A673 (cell line): ENCODE measurements around the gene KIAA1549. TPM values are rescaled to one million over a fixed set of nuclear protein-coding genes. Genes with fewer than 3 reads are reported as not detected.

Source experiments
- BruUV-seq: library from RNA; stranded (reverse); fragments of 400-500 nt; replicated peaks from 2 replicates; lab custom pipeline; 2021; lab: Mats Ljungman, UMichigan
- CTCF ChIA-PET: fragments of 300-600 bp; sonication (Branson Sonifier 250); formaldehyde crosslinking; loops from one replicate; lab custom pipeline; 2022; ENCODE audit warnings: antibody characterized with exemption; lab: Charles Lee
- POLR2A ChIA-PET: fragments of 300-600 bp; sonication (Branson Sonifier 250); formaldehyde crosslinking; loops from one replicate; lab custom pipeline; 2022; ENCODE audit warnings: antibody characterized with exemption; ENCODE audit not compliant: low non-redundant PET; lab: Charles Lee
- DNase-seq: peaks from one replicate; pipeline ENCODE4 v3.0.0-alpha.2; 2015; ENCODE audit warnings: low spot score
- H3K27ac ChIP-seq: fragments of 200-600 bp; sonication (generic); 2 replicates; pipeline ENCODE4 v1.5.1; 2016; ENCODE audit warnings: mixed run types, low read depth, mild to moderate bottlenecking, mixed read lengths, antibody characterized with exemption, low read length; ENCODE audit not compliant: poor library complexity, severe bottlenecking
- H3K27me3 ChIP-seq: fragments of 200-600 bp; sonication (generic); replicated peaks from 2 replicates; pipeline ENCODE4 v1.6.1; 2017; ENCODE audit warnings: mixed run types, low read depth, mild to moderate bottlenecking, mixed read lengths, antibody characterized with exemption, low read length; ENCODE audit not compliant: insufficient read depth, poor library complexity
- H3K36me3 ChIP-seq: fragments of 200-600 bp; sonication (generic); 2 replicates; pipeline ENCODE4 v1.6.1; 2016; ENCODE audit warnings: mixed run types, mild to moderate bottlenecking, mixed read lengths, antibody characterized with exemption, low read length; ENCODE audit not compliant: insufficient read depth, poor library complexity, severe bottlenecking
- H3K4me1 ChIP-seq: fragments of 200-600 bp; sonication (generic); 2 replicates; pipeline ENCODE4 v1.6.1; 2017; ENCODE audit warnings: mixed run types, mild to moderate bottlenecking, mixed read lengths, antibody characterized with exemption, low read length; ENCODE audit not compliant: insufficient read depth, poor library complexity, severe bottlenecking
- H3K4me3 ChIP-seq: fragments of 200-600 bp; sonication (generic); 2 replicates; pipeline ENCODE4 v1.5.1; 2016; ENCODE audit warnings: low read depth, mixed run types, mild to moderate bottlenecking, mixed read lengths, low read length; ENCODE audit not compliant: poor library complexity, severe bottlenecking
- H3K9me3 ChIP-seq: fragments of 200-600 bp; sonication (generic); 2 replicates; pipeline ENCODE4 v1.6.1; 2016; ENCODE audit warnings: mixed run types, low read depth, mild to moderate bottlenecking, mixed read lengths, antibody characterized with exemption, low read length; ENCODE audit not compliant: poor library complexity, severe bottlenecking
- EZH2 ChIP-seq: fragments of 200-600 bp; sonication (generic); IDR thresholded peaks from 2 replicates; pipeline ENCODE4 v1.6.1; 2017; ENCODE audit warnings: borderline replicate concordance, low read depth, mild to moderate bottlenecking, mixed read lengths, antibody characterized with exemption, low read length; ENCODE audit not compliant: poor library complexity, severe bottlenecking
- intact Hi-C: fragments of 100-400 bp; cut with micrococcal nuclease; formaldehyde crosslinking; loops from one replicate; pipeline ENCODE4 v1.10.0; 2022; ENCODE audit not compliant: unreplicated experiment
- total RNA-seq: library from RNA; stranded (reverse); gene quantifications from 2 replicates; pipeline ENCODE4 v1.2.3, GENCODE V29; 2021
- TF ChIP-seq, protein P1 (sequence below): fragments of 300-800, 200-600 bp; sonication (generic); conservative IDR thresholded peaks from 2 replicates; pipeline ENCODE4 v1.5.1; 2017; ENCODE audit warnings: low read depth, mild to moderate bottlenecking, antibody characterized with exemption, low read length, moderate library complexity, mixed read lengths

The KIAA1549 gene
- total RNA-seq, 1 experiment from 2014 or later = 2.5 TPM

DNA sequence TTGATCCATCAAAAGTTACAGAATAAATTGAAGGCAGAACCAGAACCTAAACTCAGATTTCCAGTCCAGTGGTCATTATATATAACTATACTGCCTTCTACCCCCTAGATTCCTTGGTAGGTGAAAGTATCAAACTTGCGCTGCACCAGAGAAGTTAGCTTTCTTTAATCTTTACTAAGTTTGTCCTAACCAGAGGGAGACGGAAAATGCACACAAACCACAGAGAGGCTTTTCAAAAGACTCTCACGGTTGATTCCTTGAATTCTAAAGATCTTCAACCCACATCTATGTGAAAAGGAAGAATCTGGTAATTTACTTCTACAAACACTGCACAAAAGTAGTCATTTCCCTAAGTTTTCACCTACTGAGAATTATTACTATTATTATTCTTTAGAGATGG, 18.2 kb upstream of the KIAA1549 start:
- H3K9me3 ChIP-seq = peaks cover 5% of the 10 kb centered on the region
- no peaks in the 10 kb centered on the region for H3K4me1 ChIP-seq
- no peak for TF ChIP-seq EZH2
- TF ChIP-seq, protein P1, sequence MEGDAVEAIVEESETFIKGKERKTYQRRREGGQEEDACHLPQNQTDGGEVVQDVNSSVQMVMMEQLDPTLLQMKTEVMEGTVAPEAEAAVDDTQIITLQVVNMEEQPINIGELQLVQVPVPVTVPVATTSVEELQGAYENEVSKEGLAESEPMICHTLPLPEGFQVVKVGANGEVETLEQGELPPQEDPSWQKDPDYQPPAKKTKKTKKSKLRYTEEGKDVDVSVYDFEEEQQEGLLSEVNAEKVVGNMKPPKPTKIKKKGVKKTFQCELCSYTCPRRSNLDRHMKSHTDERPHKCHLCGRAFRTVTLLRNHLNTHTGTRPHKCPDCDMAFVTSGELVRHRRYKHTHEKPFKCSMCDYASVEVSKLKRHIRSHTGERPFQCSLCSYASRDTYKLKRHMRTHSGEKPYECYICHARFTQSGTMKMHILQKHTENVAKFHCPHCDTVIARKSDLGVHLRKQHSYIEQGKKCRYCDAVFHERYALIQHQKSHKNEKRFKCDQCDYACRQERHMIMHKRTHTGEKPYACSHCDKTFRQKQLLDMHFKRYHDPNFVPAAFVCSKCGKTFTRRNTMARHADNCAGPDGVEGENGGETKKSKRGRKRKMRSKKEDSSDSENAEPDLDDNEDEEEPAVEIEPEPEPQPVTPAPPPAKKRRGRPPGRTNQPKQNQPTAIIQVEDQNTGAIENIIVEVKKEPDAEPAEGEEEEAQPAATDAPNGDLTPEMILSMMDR = no peak
- H3K4me3 ChIP-seq = no peak overlapping the region
- ChIA-PET CTCF (no interaction called here), POLR2A (no interaction called here)
- intact Hi-C loops = no loop called here
- H3K36me3 ChIP-seq = no peaks in the 10 kb centered on the region
- DNase-seq = no peak
- no TSS peak for BruUV-seq
- no peak overlapping the region for H3K27ac ChIP-seq
- H3K27me3 ChIP-seq = no peaks in the 10 kb centered on the region

DNA sequence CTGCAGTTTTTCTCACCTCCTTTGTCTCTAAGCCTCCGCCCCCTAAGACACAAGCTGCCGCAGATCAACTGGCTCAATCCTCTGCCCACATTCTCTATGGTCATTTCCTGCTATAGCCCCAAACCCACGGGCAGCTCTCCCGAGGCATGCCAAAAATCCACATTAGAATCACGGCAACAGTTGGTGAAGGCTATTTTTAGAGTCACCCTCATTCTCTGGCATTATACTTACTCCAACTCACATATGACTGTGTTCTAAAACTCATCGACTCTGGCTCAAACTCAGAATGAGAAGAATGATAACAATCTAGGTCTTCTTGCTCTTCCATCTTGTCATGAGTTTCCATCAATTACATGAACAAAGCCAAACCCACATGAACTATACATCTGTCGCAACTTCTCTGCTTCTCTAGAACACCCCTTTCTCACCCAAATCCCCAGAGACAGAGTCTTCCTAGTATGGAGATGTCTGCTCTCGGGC, 10.9 kb upstream of the KIAA1549 start:
- no peak overlapping the region for H3K4me3 ChIP-seq
- DNase-seq = no peak
- CTCF ChIA-PET = no interaction called here
- peaks cover 5% of the 10 kb centered on the region for H3K9me3 ChIP-seq
- H3K4me1 ChIP-seq = no peaks in the 10 kb centered on the region
- no TSS peak for BruUV-seq
- no peak overlapping the region for H3K27ac ChIP-seq
- H3K36me3 ChIP-seq = no peaks in the 10 kb centered on the region
- H3K27me3 ChIP-seq = no peaks in the 10 kb centered on the region
- no peak for TF ChIP-seq EZH2
- TF ChIP-seq, protein P1 = no peak
- intact Hi-C loops = no loop called here
- POLR2A ChIA-PET = no interaction called here

- no peak overlapping the region for H3K4me3 ChIP-seq
- H3K9me3 ChIP-seq = peaks cover 5% of the 10 kb centered on the region
- DNase-seq = no peak
- CTCF ChIA-PET = no interaction called here
- H3K27me3 ChIP-seq = peaks cover 1% of the 10 kb centered on the region
- TF ChIP-seq, protein P1 = no peak
- TF ChIP-seq EZH2 = no peak
- H3K4me1 ChIP-seq = no peaks in the 10 kb centered on the region
- POLR2A ChIA-PET = no interaction called here
- H3K36me3 ChIP-seq = no peaks in the 10 kb centered on the region
- intact Hi-C loops = no loop called here
- no peak overlapping the region for H3K27ac ChIP-seq
- BruUV-seq = no TSS peak
Measured at GRCh38 chr7:138987686-138988085, 6.5 kb upstream of the KIAA1549 start.
